ENCODE data around the gene RELL2.

RELL2 gene

DNA sequence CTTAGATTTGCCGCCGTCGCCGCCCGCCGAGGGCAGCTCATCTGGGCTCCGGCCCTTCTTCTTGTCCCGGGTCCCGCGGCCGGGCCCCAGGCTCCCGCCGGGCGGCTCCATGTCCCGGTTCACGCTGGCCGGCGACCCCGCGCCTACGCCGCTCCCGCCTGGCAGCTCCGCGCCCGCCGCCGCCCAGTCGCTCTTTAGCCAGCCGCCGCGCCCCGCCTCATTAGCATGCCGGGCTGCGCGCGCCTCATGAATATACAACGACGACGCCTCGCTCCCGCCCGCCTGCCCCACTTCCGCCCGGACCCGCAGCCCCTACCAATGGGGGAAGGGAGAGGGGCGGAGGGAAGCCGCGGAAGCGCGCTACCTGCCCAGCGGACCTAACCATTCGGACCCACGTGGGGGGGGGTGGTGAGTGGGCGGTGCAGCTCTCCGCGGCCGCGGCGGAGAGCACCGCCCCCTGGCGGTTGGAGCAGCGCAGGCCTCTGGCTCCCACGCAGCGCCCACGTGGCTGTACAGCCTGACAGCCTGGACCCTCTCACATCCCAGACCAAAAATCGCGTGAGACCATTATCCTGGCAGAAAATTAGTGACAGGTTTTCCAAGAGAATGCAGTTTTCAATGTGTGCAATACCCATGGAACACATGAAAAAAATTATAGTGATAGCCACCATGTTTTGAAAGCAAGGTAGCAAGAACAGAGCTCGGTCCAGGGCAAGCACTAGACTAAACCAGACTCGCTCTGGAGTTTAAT is 17.8 kb upstream of the RELL2 start, which contains the start of gene DIAPH1:
Gene DIAPH1, minus strand, starts transcription at position 197 of the 751 bp plus-strand sequence. Its CDS starts 86 bp downstream, at position 111.
- DNase-seq (ENCODE audit: low read depth in 2 of 2), result peak; percentile 98

DNA sequence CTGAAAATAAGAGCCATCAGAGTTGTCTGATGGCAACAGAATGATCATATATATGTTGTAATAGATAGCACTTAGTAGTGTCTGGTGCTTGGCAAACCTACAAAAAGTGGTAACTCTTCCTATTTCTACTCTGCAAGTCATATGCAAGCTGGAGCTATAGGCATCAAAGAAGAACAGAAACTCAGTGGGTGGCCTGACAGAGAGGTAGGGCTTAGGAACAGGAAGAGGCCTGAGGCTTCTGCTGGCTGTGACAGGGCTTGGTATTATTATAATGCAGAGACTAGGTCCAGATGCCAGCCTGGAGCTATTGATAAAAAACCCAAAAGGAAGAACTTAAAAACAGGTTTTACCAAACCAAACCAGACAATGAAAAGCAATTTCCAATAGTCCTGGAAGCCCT is 13.6 kb upstream of the RELL2 start:
- no peak for DNase-seq (ENCODE audit: low read depth in 2 of 2)

DNA sequence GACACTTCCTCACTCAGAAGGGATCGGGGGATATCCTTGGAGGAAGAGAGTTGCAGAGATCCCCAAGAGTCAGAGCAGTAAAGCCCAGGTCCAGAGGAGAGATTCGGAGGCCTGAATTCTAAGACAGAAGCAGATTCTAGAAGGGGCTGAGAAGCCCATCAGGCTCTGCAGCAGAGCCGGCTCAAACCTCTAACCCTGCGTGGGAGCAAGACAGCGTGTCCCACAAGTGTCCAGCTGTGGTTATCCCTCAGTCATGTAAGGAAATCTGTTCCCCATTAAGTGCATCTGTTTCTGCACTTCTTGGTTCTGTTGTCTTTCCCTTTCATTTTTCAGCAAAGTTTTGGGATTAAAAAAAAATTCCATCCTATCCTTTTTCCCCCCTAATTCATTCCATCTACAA is 13.2 kb upstream of the RELL2 start:
- no peak for DNase-seq (ENCODE audit: low read depth in 2 of 2)

DNA sequence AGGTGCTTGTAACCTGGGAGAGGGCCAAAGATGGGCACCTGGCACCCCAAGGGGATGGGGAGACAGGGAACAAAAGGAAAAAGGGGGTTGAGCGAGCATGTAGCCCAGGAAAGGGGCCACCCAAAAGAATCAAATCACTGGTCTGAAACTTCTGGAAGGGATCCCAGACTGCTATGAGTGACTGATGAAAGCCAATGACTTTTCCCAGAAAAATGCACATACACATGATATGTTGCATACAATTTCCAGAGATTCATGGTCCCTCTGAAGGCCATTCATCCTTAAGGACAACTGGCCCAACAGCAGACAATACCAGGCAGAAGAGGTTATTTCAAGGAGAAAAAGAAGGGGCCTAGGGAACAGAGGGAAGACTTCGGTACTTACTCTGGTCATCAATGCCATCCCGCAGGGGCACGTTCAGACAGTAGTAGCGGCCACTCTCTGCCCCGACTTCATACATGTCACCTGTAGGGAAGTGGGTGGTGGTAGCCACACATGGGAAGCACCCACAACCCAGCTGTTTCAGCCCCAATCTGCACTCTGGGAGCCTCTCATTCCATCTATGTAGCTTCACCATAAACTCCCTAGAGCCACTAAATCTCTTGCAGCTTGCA is 8.5 kb upstream of the RELL2 start:
- no peak for DNase-seq (ENCODE audit: low read depth in 2 of 2)

DNA sequence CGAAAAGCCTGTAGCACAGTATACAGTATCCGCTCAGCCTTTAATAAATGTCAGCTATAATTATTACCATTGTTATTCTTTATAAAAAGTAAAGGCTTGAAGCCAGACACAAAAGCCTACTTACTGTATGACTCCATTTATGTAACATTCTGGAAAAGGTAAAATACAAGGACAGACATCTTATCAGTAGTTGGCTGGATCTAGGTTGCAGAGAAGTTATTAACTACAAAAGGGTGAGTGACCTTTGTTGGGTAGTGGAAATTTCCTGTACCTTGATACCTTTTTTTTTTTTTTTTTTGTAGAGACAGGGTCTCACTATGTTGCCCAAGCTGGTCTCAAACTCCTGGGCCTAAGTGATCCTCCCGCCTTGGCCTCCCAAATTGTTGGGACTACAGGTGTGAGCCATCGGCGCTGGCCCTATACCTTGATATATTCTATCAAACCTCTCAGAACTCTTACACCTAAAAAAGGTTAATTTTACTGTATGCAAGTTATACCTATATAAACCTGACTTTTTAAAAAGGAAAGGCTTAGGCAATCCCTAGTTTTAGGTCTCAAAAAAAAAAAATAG is 6.1 kb upstream of the RELL2 start:
- no peak for DNase-seq (ENCODE audit: low read depth in 2 of 2)

DNA sequence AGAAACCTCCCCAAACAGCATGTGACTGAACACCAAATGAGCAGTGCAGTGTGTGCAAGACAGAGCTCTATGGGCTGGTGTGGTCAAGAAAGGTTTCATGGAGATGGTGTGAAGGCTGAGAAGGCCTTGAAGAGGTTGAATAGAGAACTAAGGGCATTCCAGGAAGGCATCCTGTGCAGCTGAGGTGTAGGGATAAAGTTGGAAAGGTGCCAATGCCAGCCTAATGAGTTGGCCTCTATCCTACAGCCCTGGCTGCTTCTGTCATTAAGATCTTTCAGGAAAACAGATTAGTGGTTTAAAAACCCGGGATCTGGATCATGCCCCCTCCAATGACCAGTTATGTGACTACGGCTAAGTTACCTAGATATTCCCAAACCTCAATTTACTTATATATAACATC is 4.1 kb upstream of the RELL2 start:
- no peak for DNase-seq (ENCODE audit: low read depth in 2 of 2)

DNA sequence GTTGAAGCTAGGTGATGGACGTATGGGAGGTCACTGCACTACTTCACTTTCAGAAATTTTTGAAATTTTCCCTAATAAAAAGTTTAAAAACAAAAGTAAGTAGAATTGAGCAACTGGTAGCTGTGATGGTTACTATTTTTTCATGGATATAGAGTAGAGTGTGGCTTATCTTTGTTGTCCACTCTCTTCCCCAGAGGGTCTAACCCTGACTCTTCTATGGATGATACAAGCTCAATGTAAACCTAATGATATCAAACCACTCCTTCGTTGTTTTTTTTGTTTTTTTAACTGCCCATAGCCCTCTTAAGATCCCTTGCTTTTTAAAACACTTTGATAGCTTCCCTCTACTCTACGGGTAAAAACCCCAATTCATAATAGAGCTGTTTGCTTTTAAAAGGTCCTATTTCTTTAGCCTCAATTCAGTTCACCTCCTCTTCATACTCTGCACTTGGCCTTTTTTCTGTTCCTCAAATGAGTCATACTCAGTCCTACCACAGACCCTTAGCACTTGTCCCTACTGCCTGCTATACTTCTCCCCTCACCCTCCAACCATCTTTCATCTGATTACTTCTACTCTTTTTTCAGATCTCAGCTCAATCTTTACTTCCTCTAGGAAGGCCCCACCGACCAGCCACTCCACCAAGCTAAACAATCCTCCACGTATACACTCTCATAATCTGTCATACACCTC is 2.8 kb upstream of the RELL2 start:
- no peak for DNase-seq (ENCODE audit: low read depth in 2 of 2)

DNA sequence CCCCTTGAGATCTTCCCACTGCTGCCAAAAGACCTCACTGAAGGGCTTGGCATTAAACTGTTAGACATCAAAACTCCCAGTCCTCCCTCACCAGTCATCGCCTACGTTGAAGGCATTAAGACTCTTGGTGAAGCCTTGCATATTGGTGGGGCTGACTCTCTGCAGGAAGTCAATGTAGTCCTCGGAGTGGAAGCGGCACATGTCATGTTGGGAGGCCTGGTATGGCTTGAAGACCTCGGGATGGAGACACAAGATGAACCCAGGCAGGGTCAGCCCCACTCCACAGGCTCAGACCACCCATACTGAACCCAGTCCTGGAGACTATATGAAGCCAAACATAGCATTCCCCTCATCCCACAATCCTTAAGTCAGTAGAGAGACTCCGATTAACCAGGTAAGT is 2.1 kb upstream of the RELL2 start:
- no peak for DNase-seq (ENCODE audit: low read depth in 2 of 2)

DNA sequence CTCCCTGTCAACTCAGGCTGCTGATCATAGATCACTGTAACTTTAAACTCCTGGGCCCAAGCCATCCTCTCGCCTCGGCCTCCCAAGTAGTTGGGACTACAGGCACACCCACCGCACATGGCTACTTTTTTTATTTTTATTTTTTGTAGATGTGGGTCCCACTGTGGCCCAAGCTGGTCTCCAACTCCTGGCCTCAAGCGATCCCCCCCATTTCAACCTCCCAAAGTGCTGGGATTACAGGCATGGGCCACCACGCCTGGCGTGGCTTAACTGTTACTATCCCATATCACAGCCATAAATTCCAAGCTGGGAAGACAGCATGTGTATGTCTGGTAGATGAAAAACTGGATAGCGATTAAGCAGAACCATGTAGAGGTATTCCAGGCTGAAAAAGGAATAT is 1.2 kb upstream of the RELL2 start:
- no peak for DNase-seq (ENCODE audit: low read depth in 2 of 2)

DNA sequence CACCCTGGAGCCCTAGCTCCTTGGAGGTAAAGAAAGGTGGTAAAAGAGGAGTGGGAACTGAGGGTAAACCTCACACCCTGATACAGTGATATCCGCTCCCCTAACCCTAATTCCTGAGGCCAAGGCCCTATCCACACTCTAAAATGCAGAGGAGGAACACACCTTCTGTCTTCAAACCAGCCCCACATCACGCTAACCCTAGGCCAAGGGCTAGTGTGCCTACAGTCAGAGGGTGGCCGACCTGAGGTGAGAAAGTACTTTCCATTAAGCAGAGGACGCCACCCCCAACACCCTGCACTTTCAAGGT is 738 bp upstream of the RELL2 start:
- no peak for DNase-seq (ENCODE audit: low read depth in 2 of 2)

DNA sequence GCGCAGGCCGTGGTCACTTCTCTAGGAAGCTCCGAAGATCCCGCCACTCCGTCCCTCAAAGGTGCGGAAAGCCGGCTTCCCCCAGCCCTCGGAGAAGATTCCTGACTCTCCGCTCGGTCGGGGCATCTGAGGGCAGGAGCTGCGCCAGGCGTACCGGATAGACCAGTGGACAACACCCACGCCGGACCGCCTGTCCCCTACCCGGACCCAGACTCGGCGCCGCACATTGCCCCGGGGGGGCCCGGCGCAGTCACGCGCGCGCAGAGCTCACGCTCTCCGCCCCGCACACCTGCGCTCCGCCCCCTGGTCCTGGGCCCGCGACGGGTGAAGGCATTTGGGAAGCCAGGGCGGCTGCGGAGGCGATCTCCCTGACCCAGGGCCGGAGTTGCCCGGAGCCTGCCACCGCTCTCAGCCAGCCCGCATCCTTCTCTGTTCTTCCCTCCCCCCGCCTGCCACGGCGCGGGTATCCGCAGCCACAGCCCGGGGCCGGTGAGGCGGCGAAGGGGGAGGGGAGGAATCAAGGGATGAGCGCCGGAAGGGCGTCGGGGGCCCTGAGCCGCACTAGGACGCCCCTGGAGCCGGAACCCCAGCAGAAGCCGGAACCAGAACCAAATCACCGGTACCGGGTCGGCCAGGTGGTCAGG is 448 bp downstream of the RELL2 start:
- no peak for DNase-seq (ENCODE audit: low read depth in 2 of 2)

DNA sequence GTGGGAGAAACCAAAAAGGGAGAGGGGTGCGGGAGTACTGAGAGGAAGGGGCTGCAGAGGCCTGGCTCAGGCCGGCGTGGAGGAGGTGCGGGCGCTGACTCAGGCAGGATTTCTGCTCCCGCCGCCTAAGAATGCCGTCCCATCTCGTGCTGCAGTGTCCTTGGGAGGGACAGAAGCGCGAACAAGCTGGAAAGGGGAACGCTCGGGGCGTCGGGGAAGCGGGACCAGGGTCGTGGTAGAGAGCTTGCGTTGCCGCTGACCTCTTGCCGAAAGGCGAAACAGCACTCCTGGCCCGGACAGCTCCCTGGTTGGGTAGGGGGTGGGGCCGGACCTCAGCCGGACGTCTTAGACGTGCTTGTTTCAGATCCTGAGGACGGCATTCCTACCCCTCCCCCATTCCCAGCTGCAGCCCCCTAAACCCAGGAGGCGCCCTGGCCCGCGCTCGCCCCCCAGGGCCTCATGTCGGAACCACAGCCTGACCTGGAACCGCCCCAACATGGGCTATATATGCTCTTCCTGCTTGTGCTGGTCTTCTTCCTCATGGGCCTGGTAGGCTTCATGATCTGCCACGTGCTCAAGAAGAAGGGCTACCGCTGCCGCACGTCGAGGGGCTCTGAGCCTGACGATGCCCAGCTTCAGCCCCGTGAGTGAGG is 1.1 kb downstream of the RELL2 start:
- DNase-seq (ENCODE audit: low read depth in 2 of 2), result peak in 1 of 2 donors; percentile 22

DNA sequence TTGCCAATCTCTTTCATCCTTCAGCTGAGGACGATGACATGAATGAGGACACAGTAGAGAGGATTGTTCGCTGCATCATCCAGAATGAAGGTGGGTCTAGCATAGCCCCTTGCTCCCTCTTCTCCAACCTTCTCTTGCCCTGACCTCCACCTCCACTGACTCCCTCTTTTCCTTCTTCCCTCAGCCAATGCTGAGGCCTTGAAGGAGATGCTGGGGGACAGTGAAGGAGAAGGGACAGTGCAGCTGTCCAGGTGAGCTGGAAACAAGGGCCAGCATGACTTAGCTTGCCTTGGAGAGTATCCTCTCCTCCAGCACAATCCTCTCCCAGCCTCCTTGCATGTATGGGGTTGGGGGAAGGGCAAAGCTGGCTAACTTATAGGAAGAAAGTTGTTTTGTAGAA is 2.0 kb downstream of the RELL2 start:
- DNase-seq (ENCODE audit: low read depth in 2 of 2), result no peak

DNA sequence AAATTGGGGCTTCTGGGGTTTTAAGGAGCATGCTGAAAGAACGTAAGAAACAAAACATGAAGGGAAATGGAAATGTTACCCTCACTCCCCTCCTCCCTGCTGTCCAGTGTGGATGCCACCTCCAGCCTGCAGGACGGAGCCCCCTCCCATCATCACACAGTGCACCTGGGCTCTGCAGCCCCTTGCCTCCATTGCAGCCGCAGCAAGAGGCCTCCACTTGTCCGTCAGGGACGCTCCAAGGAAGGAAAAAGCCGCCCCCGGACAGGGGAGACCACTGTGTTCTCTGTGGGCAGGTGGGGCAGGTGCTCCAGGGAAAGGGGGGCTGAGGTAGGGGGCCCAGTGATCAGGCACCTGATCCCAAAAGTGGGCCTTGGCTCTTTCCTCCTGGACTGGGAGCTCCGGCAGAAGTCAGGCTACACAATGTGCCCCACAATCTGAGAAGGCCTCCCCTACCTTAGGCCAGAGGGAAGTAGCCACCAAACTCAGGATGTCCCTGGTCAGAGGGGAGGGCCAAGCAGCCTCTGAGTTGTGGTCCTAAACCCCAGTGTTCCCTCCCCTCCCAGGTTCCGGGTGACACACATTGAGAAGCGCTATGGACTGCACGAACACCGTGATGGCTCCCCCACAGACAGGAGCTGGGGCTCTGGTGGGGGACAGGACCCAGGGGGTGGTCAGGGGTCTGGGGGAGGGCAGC is 2.7 kb downstream of the RELL2 start:
- no peak for DNase-seq (ENCODE audit: low read depth in 2 of 2)

DNA sequence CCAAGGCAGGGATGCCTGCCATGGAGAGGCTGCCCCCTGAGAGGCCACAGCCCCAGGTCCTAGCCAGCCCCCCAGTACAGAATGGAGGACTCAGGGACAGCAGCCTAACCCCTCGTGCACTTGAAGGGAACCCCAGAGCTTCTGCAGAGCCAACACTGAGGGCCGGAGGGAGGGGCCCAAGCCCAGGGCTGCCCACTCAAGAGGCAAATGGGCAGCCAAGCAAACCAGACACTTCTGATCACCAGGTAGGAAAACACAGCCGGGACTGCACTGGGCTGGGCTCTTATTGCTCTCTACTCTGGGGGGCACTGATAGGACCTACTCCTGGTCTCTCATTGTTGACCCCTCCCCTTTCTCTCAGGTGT is 3.2 kb downstream of the RELL2 start:
- DNase-seq (ENCODE audit: low read depth in 2 of 2), result no peak

DNA sequence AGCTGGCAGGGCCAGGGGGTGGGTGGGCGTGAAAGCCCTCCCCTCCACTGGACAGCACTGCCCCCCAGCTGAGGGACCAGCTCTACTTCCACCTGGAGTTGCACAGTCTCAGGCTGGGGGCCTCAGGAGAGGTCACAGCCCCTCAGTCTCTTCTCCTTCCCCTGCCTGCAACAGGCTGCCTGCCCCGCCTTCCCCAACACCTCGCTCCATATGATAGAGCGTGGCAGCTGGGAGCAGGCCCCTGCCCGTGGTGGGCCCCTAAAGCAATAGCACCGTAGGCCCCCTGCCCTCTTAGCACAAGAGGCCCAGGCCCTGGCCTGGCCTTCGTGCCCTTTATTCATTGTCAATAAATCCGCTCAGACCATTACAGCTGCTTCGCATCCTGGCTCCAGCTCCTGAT is 3.9 kb downstream of the RELL2 start:
- no peak for DNase-seq (ENCODE audit: low read depth in 2 of 2)

DNA sequence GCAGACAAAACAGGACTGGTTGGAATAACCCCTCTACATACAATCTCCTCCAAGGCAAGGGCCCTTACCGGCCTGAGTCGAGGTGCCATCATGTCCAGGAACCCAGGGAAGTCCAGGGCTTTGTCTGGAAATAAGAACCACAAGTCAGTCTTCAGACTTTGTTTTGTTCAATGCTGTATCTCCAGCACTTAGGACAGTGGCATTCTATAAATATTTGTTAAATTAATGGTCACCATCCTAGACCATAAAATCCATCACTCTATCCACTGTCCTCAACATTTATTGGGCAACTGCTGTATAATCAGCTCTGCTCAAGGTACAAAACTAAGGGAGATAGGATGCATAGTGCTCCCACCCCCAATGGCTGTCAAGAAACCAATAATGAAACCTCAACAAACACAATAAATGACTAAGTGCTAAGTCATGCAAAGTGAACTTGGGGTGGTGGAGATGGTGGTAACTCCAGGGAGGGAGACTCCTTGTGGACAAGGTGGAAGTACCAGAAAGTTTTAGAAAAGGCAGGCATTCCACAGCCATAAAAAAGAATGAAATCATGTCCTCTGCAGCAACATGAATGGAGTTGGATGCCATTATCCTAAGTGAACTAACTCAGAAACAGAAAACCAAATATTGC is 5.0 kb downstream of the RELL2 start:
- no peak for DNase-seq (ENCODE audit: low read depth in 2 of 2)

DNA sequence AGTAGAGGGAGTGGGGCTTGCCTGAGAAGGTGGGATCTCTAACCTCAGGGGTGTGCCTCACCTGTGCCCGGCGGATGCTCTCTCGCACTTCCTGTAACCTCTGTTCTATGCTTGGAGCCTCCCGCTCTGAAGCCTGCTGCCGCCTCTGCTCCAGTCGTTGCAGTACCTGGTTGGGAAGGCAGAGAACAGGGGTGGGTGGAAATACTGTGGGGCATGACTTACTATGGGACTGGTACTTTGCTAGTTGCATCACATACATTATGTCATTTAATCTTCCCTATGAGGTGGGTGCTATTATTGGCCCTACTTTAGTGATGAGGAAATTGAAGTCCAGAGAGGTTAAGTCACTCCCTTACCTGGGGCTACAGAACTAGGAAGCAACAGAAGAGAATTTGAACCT is 9.2 kb downstream of the RELL2 start:
- no peak for DNase-seq (ENCODE audit: low read depth in 2 of 2)

DNA sequence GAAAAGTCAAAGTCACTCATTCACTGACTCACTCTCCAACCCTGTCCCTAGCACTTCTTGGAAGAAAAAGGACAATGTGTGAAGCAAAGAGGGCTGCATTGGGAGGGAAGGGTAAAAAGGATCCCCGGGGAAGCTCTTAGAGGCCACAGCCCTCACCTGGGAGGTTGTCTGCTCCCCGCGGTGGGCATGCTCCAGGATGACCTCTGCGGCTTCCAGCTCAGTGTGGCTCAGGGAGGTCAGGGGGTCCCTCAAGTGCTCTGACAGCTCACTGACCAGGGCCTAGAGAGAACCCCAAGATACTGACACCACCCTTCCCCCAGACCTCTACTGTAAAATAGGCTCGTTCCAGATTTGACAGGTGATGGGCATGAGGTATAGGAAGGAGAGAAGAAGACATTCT is 10.4 kb downstream of the RELL2 start:
- DNase-seq (ENCODE audit: low read depth in 2 of 2), result no peak

DNA sequence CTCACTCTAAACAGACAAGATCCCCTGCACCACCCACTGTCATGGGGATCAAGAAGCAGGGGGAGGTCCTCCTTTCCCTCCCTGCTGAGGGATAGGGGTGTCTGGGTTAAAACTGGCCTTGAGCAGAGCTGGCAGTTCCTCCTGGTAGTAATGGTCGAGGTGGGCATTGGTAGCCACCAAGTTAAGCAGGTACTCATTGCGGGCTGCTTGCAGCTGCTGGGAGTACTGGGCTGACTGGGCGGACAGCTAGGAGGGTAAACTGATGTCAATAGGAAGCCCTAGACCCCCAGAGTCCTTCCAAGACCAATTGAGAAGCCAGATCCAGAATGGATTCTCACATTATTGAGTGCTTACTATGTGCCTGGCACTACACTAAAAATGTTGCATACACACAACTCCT is 11.1 kb downstream of the RELL2 start:
- no peak for DNase-seq (ENCODE audit: low read depth in 2 of 2)
